Natural killer cell treated with Interleukin-12 subunit alpha and Interleukin-12 subunit beta and Interleukin-15 and Interleukin-18, amount 100 ng/mL, for 72 hours (primary cell): Measurements from ENCODE around the gene ODF2. TPM values are rescaled to one million over a fixed set of nuclear protein-coding genes. Genes with fewer than 3 reads are reported as not detected.
"Not testable (repeated sequence)": the region's sequence is repeated elsewhere in the genome, so short reads cannot be mapped to it uniquely, and the experiment has no call there.

Experiments used
- ATAC-seq, 2 donors: fragments of 150-1000 bp; cut with Tn5 transposase in 1 of 2; sonication (Bioruptor Pico), chemical (Tn5 transposase) in 1 of 2; 2 replicates each; pipeline ENCODE4 v1.10.0; 2021
- DNase-seq: peaks from one replicate; pipeline ENCODE4 v3.0.0; 2022; ENCODE audit warnings: low spot score
- H3K27ac Mint-ChIP-seq, 2 donors: 1 replicate in 1 of 2; 2 replicates in 1 of 2; pipeline ENCODE4 v1.8.0; 2022; ENCODE audit warnings: mixed read lengths in 2 of 2, mild to moderate bottlenecking in 1 of 2, moderate library complexity in 1 of 2
- H3K27me3 Mint-ChIP-seq, 2 donors: 1 replicate in 1 of 2; 2 replicates in 1 of 2; pipeline ENCODE4 v1.8.0; 2022; ENCODE audit warnings: mixed read lengths in 2 of 2
- H3K36me3 Mint-ChIP-seq: one replicate; pipeline ENCODE4 v1.8.0; 2022; ENCODE audit warnings: mixed read lengths
- H3K4me1 Mint-ChIP-seq, 2 donors: 1 replicate in 1 of 2; 2 replicates in 1 of 2; pipeline ENCODE4 v1.8.0; 2022; ENCODE audit warnings: low read depth in 2 of 2, mixed read lengths in 2 of 2, mild to moderate bottlenecking in 1 of 2
- H3K4me3 Mint-ChIP-seq: one replicate; pipeline ENCODE4 v1.8.0; 2022; ENCODE audit warnings: mixed read lengths
- H3K9me3 Mint-ChIP-seq: 2 replicates; pipeline ENCODE4 v1.8.0; 2022; ENCODE audit warnings: mixed read lengths
- total RNA-seq, 2 donors: library from RNA; stranded (reverse); gene quantifications; one replicate each; pipeline ENCODE4 v1.2.3, GENCODE V29; 2022

Gene ODF2
- total RNA-seq: 10 to 100 TPM; 55.4 to 95.2 TPM

GRCh38 chr9:128455849-128456612 is at the start of gene ODF2:
ODF2 (plus strand) TSS chr9:128456006; CDS start chr9:128456092, 86 bp downstream.
- Mint-ChIP-seq H3K27me3 (no peaks in the 10 kb centered on the region), H3K4me3 (peak within 1 kb of the TSS; percentile 96), H3K4me1 (peaks cover 12 to 23% of the 10 kb centered on the region in 2 donors), H3K36me3 (no peaks in the 10 kb centered on the region), H3K9me3 (no peaks in the 10 kb centered on the region), H3K27ac (peak within 1 kb of the TSS; percentile 79 to 89)
- DNase-seq (peak; percentile 99), ATAC-seq (peak; percentile 92 to 93)

GRCh38 chr9:128406848-128407391 is 48.9 kb upstream of the ODF2 start:
- no peaks in the 10 kb centered on the region for H3K9me3 Mint-ChIP-seq
- no peaks in the 10 kb centered on the region for H3K4me1 Mint-ChIP-seq
- H3K27ac Mint-ChIP-seq: no peak overlapping the region
- DNase-seq (no peak), ATAC-seq (no peak)
- no peaks in the 10 kb centered on the region for H3K36me3 Mint-ChIP-seq
- peaks cover 8 to 9% of the 10 kb centered on the region in 2 donors for H3K27me3 Mint-ChIP-seq
- no peak overlapping the region for H3K4me3 Mint-ChIP-seq

- Mint-ChIP-seq H3K9me3 (no peaks in the 10 kb centered on the region), H3K36me3 (no peaks in the 10 kb centered on the region), H3K4me3 (no peak overlapping the region), H3K4me1 (no peaks in the 10 kb centered on the region), H3K27ac (no peak overlapping the region), H3K27me3 (peaks cover 12% of the 10 kb centered on the region in 2 donors)
- ATAC-seq: no peak
- DNase-seq: no peak
Measured at GRCh38 chr9:128408963-128409431, 46.8 kb upstream of the ODF2 start.

- Mint-ChIP-seq H3K27ac (no peak overlapping the region), H3K9me3 (no peaks in the 10 kb centered on the region), H3K27me3 (peaks cover 15 to 17% of the 10 kb centered on the region in 2 donors), H3K36me3 (no peaks in the 10 kb centered on the region), H3K4me1 (no peaks in the 10 kb centered on the region), H3K4me3 (no peak overlapping the region)
- no peak for DNase-seq
- ATAC-seq: no peak
Measured at GRCh38 chr9:128409450-128409849, 46.4 kb upstream of the ODF2 start.

GRCh38 chr9:128409978-128410377 is 45.8 kb upstream of the ODF2 start:
- H3K27ac Mint-ChIP-seq: no peak overlapping the region
- H3K36me3 Mint-ChIP-seq: no peaks in the 10 kb centered on the region
- H3K4me3 Mint-ChIP-seq: no peak overlapping the region
- peaks cover 18 to 22% of the 10 kb centered on the region in 2 donors for H3K27me3 Mint-ChIP-seq
- ATAC-seq: no peak
- DNase-seq: no peak
- H3K9me3 Mint-ChIP-seq: no peaks in the 10 kb centered on the region
- H3K4me1 Mint-ChIP-seq: no peaks in the 10 kb centered on the region

GRCh38 chr9:128411364-128412119 is 44.3 kb upstream of the ODF2 start:
- DNase-seq (no peak), ATAC-seq (no peak)
- no peaks in the 10 kb centered on the region for H3K9me3 Mint-ChIP-seq
- no peak overlapping the region for H3K27ac Mint-ChIP-seq
- no peaks in the 10 kb centered on the region for H3K36me3 Mint-ChIP-seq
- H3K4me1 Mint-ChIP-seq: no peaks in the 10 kb centered on the region
- H3K27me3 Mint-ChIP-seq: peaks cover 29 to 33% of the 10 kb centered on the region in 2 donors
- no peak overlapping the region for H3K4me3 Mint-ChIP-seq

- peaks cover 31 to 36% of the 10 kb centered on the region in 2 donors for H3K27me3 Mint-ChIP-seq
Measured at GRCh38 chr9:128412120-128412790, 43.6 kb upstream of the ODF2 start.

GRCh38 chr9:128413728-128414127 is 42.1 kb upstream of the ODF2 start:
- peaks cover 31 to 36% of the 10 kb centered on the region in 2 donors for H3K27me3 Mint-ChIP-seq
- H3K9me3 Mint-ChIP-seq, H3K4me3 Mint-ChIP-seq, H3K36me3 Mint-ChIP-seq, H3K27ac Mint-ChIP-seq, ATAC-seq, H3K4me1 Mint-ChIP-seq, DNase-seq: not testable (repeated sequence)

More at GRCh38 chr9:128412120-128412790, 43.6 kb upstream of the ODF2 start:
- no peaks in the 10 kb centered on the region for H3K4me1 Mint-ChIP-seq
- H3K27ac Mint-ChIP-seq: no peak overlapping the region
- DNase-seq: no peak
- no peak overlapping the region for H3K4me3 Mint-ChIP-seq
- ATAC-seq: peak; percentile 36 to 43
- no peaks in the 10 kb centered on the region for H3K9me3 Mint-ChIP-seq
- no peaks in the 10 kb centered on the region for H3K36me3 Mint-ChIP-seq

GRCh38 chr9:128414461-128414860 is 41.3 kb upstream of the ODF2 start:
- H3K36me3 Mint-ChIP-seq: no peaks in the 10 kb centered on the region
- no peaks in the 10 kb centered on the region for H3K4me1 Mint-ChIP-seq
- H3K4me3 Mint-ChIP-seq: no peak overlapping the region
- DNase-seq (no peak), ATAC-seq (no peak)
- no peak overlapping the region for H3K27ac Mint-ChIP-seq
- H3K9me3 Mint-ChIP-seq: no peaks in the 10 kb centered on the region
- peaks cover 32 to 36% of the 10 kb centered on the region in 2 donors for H3K27me3 Mint-ChIP-seq

GRCh38 chr9:128415281-128415680 is 40.5 kb upstream of the ODF2 start:
- H3K27ac Mint-ChIP-seq: no peak overlapping the region
- ATAC-seq (no peak), DNase-seq (no peak)
- H3K27me3 Mint-ChIP-seq: peaks cover 32 to 36% of the 10 kb centered on the region in 2 donors
- H3K4me3 Mint-ChIP-seq: no peak overlapping the region
- H3K9me3 Mint-ChIP-seq: no peaks in the 10 kb centered on the region
- no peaks in the 10 kb centered on the region for H3K36me3 Mint-ChIP-seq
- H3K4me1 Mint-ChIP-seq: peaks cover 0 to 3% of the 10 kb centered on the region in 2 donors

- Mint-ChIP-seq H3K27ac (no peak overlapping the region), H3K4me3 (no peak overlapping the region), H3K27me3 (peaks cover 31 to 34% of the 10 kb centered on the region in 2 donors), H3K36me3 (no peaks in the 10 kb centered on the region), H3K9me3 (no peaks in the 10 kb centered on the region), H3K4me1 (peaks cover 0 to 3% of the 10 kb centered on the region in 2 donors)
- DNase-seq (no peak), ATAC-seq (no peak)
Measured at GRCh38 chr9:128416014-128416413, 39.8 kb upstream of the ODF2 start.

GRCh38 chr9:128416432-128417019 is 39.3 kb upstream of the ODF2 start:
- no peaks in the 10 kb centered on the region for H3K36me3 Mint-ChIP-seq
- H3K9me3 Mint-ChIP-seq: no peaks in the 10 kb centered on the region
- no peak overlapping the region for H3K4me3 Mint-ChIP-seq
- peaks cover 0 to 3% of the 10 kb centered on the region in 2 donors for H3K4me1 Mint-ChIP-seq
- ATAC-seq (no peak), DNase-seq (no peak)
- peaks cover 26 to 29% of the 10 kb centered on the region in 2 donors for H3K27me3 Mint-ChIP-seq
- H3K27ac Mint-ChIP-seq: no peak overlapping the region
